Measurements from ENCODE around the gene NHLRC2. TPM values are rescaled to one million over a fixed set of nuclear protein-coding genes. Genes with fewer than 3 reads are reported as not detected.
"Not testable (repeated sequence)": the region's sequence is repeated elsewhere in the genome, so short reads cannot be mapped to it uniquely, and the experiment has no call there.

NHLRC2 gene
- total RNA-seq = 1 to 10 TPM; 4.6 TPM
- polyA plus RNA-seq (2013, experiment 1 of 2) = 7.9 TPM
- polyA plus RNA-seq (2013, experiment 2 of 2) = 5.7 TPM
- total RNA-seq = 8.8 to 93.2 (median 38.3) reads per million in 172 experiments

- ChIA-PET POLR2A (interaction anchor here (1.4 kb wide), 1 partner anchor 107 kb away, joined by 5 read pairs; no protein-coding TSS in a partner anchor), CTCF (no interaction called here)
- Mint-ChIP-seq H3K4me1 (ENCODE audit: low read depth) (peaks cover 59% of the 10 kb centered on the region), H3K27ac (peak within 1 kb of the TSS; percentile 90), H3K36me3 (ENCODE audit: low read depth) (peaks cover 29% of the 10 kb centered on the region), H3K27me3 (no peaks in the 10 kb centered on the region), H3K9me3 (no peaks in the 10 kb centered on the region), H3K4me3 (peak within 1 kb of the TSS; percentile 99)
- Histone ChIP-seq H3K27me3 (ENCODE audit: control insufficient read depth in 1 of 2, insufficient read depth in 2 of 2, low read length in 2 of 2) (no peaks in the 10 kb centered on the region), H3K27ac (ENCODE audit: low read depth in 1 of 2, low read length in 2 of 2) (peak within 1 kb of the TSS; percentile 42 to 51), H3K4me1 (ENCODE audit: insufficient read depth, low read length) (peaks cover 23% of the 10 kb centered on the region), H3K4me3 (ENCODE audit: low read length) (peak within 1 kb of the TSS; percentile 84), H3K36me3 (ENCODE audit: insufficient read depth, low read length) (peaks cover 3% of the 10 kb centered on the region), H3K9me3 (ENCODE audit: control insufficient read depth in 1 of 2, insufficient read depth in 1 of 2, low read length in 2 of 2) (no peaks in the 10 kb centered on the region)
- DNase-seq (peak; percentile 32 to 79 (median 54)), ATAC-seq (ENCODE audit: poor library complexity) (peak; percentile 47)
- TF ChIP-seq, protein P1, sequence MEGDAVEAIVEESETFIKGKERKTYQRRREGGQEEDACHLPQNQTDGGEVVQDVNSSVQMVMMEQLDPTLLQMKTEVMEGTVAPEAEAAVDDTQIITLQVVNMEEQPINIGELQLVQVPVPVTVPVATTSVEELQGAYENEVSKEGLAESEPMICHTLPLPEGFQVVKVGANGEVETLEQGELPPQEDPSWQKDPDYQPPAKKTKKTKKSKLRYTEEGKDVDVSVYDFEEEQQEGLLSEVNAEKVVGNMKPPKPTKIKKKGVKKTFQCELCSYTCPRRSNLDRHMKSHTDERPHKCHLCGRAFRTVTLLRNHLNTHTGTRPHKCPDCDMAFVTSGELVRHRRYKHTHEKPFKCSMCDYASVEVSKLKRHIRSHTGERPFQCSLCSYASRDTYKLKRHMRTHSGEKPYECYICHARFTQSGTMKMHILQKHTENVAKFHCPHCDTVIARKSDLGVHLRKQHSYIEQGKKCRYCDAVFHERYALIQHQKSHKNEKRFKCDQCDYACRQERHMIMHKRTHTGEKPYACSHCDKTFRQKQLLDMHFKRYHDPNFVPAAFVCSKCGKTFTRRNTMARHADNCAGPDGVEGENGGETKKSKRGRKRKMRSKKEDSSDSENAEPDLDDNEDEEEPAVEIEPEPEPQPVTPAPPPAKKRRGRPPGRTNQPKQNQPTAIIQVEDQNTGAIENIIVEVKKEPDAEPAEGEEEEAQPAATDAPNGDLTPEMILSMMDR (IDR thresholded peaks at IDR 0.05) = no peak
- intact Hi-C loops (cut with DNase I, micrococcal nuclease) = loop anchor here (5.0 to 10.0 kb wide), 2 partner anchors 108 to 169 kb away; no protein-coding TSS in a partner anchor
Observed at GRCh38 chr10:113854013-113854760, at the start of gene NHLRC2, which contains the start of gene DCLRE1A. Gene NHLRC2 (plus strand): TSS chr10:113854661. CDS start chr10:113854873, 212 bp downstream. Gene DCLRE1A (minus strand): TSS chr10:113854082. CDS start chr10:113853182, 900 bp downstream.

GRCh38 chr10:113806503-113806902, 48.0 kb upstream of the NHLRC2 start:
- Mint-ChIP-seq H3K27me3 (peaks cover 25% of the 10 kb centered on the region), H3K4me3 (no peak overlapping the region), H3K9me3 (no peaks in the 10 kb centered on the region), H3K4me1 (ENCODE audit: low read depth) (no peaks in the 10 kb centered on the region), H3K27ac (no peak overlapping the region), H3K36me3 (ENCODE audit: low read depth) (no peaks in the 10 kb centered on the region)
- intact Hi-C loops (cut with DNase I, micrococcal nuclease) = loop anchor here in 1 of 2 experiments (10.0 kb wide), 1 partner anchor 188 kb away; no protein-coding TSS in a partner anchor
- DNase-seq (no peak), ATAC-seq (ENCODE audit: poor library complexity) (no peak)
- no peaks in the 10 kb centered on the region for H3K36me3 ChIP-seq (ENCODE audit: insufficient read depth, low read length)
- no peaks in the 10 kb centered on the region for H3K9me3 ChIP-seq (ENCODE audit: control insufficient read depth in 1 of 2, insufficient read depth in 1 of 2, low read length in 2 of 2)
- TF ChIP-seq, protein P1 (IDR thresholded peaks at IDR 0.05) = no peak
- H3K4me1 ChIP-seq (ENCODE audit: insufficient read depth, low read length) = no peaks in the 10 kb centered on the region
- no peak overlapping the region for H3K4me3 ChIP-seq (ENCODE audit: low read length)
- CTCF ChIA-PET = no interaction called here
- POLR2A ChIA-PET = no interaction called here
- no peaks in the 10 kb centered on the region for H3K27me3 ChIP-seq (ENCODE audit: control insufficient read depth in 1 of 2, insufficient read depth in 2 of 2, low read length in 2 of 2)
- no peak overlapping the region for H3K27ac ChIP-seq (ENCODE audit: low read depth in 1 of 2, low read length in 2 of 2)

DNA sequence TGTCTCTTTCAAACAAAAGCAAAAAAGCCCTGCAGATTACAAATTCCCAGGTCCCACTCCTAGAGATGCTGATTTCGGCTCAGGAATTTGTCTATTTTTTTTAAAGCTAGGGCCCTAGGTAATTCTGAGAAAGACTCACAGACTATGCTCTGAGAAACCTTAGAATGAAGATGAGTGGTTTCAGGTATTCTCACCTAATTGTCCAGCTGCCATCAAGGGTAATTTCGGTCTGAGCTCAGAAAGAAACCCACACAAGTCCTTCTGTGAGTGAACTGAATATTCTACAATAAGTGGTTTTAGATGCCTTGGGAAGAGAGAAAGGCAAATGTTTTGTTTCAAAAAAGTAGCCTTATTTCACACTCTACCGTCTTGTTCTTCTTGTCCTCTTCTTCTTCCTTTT, 46.3 kb upstream of the NHLRC2 start:
- H3K4me3 Mint-ChIP-seq = no peak overlapping the region
- no peak for DNase-seq
- Histone ChIP-seq H3K4me1 (ENCODE audit: insufficient read depth, low read length) (no peaks in the 10 kb centered on the region), H3K9me3 (ENCODE audit: control insufficient read depth in 1 of 2, insufficient read depth in 1 of 2, low read length in 2 of 2) (no peaks in the 10 kb centered on the region), H3K36me3 (ENCODE audit: insufficient read depth, low read length) (no peaks in the 10 kb centered on the region), H3K27ac (ENCODE audit: low read depth in 1 of 2, low read length in 2 of 2) (no peak overlapping the region), H3K4me3 (ENCODE audit: low read length) (no peak overlapping the region), H3K27me3 (ENCODE audit: control insufficient read depth in 1 of 2, insufficient read depth in 2 of 2, low read length in 2 of 2) (no peaks in the 10 kb centered on the region)
- TF ChIP-seq, protein P1 (IDR thresholded peaks at IDR 0.05) = no peak
- POLR2A ChIA-PET = no interaction called here
- H3K9me3 Mint-ChIP-seq = no peaks in the 10 kb centered on the region
- H3K36me3 Mint-ChIP-seq (ENCODE audit: low read depth) = no peaks in the 10 kb centered on the region
- ATAC-seq (ENCODE audit: poor library complexity) = no peak
- intact Hi-C loops (cut with DNase I, micrococcal nuclease) = loop anchor here in 1 of 2 experiments (10.0 kb wide), 1 partner anchor 187 kb away; no protein-coding TSS in a partner anchor
- no peak overlapping the region for H3K27ac Mint-ChIP-seq
- CTCF ChIA-PET = no interaction called here
- peaks cover 22% of the 10 kb centered on the region for H3K27me3 Mint-ChIP-seq
- H3K4me1 Mint-ChIP-seq (ENCODE audit: low read depth) = no peaks in the 10 kb centered on the region

DNA sequence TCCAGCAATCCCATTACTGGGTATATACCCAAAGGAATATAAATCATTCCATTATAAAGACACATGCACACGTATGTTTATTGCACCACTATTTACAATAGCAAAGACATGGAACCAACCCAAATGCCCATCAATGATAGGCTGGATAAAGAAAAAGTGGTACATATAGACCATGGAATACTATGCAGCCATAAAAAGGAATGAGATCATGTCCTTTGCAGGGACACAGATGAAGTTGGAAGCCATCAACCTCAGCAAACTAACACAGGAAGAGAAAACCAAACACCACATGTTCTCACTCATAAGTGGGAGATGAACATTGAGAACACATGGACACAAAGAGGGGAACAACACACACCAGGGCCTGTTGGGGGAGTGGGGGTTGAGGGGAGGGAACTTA, 39.8 kb upstream of the NHLRC2 start:
- DNase-seq; POLR2A ChIA-PET; H3K4me1 Mint-ChIP-seq (ENCODE audit: low read depth); H3K4me3 Mint-ChIP-seq; intact Hi-C loops (cut with DNase I, micrococcal nuclease); H3K36me3 ChIP-seq (ENCODE audit: insufficient read depth, low read length); ATAC-seq (ENCODE audit: poor library complexity); H3K4me1 ChIP-seq (ENCODE audit: insufficient read depth, low read length); H3K36me3 Mint-ChIP-seq (ENCODE audit: low read depth); H3K27me3 ChIP-seq (ENCODE audit: control insufficient read depth in 1 of 2, insufficient read depth in 2 of 2, low read length in 2 of 2); CTCF ChIA-PET; H3K9me3 Mint-ChIP-seq; H3K4me3 ChIP-seq (ENCODE audit: low read length); H3K27ac Mint-ChIP-seq; H3K9me3 ChIP-seq (ENCODE audit: control insufficient read depth in 1 of 2, insufficient read depth in 1 of 2, low read length in 2 of 2); H3K27ac ChIP-seq (ENCODE audit: low read depth in 1 of 2, low read length in 2 of 2); H3K27me3 Mint-ChIP-seq: not testable (repeated sequence)
